Measurements from ENCODE around the gene MLNR. TPM values are rescaled to one million over a fixed set of nuclear protein-coding genes. Genes with fewer than 3 reads are reported as not detected.

Gene MLNR, protein sequence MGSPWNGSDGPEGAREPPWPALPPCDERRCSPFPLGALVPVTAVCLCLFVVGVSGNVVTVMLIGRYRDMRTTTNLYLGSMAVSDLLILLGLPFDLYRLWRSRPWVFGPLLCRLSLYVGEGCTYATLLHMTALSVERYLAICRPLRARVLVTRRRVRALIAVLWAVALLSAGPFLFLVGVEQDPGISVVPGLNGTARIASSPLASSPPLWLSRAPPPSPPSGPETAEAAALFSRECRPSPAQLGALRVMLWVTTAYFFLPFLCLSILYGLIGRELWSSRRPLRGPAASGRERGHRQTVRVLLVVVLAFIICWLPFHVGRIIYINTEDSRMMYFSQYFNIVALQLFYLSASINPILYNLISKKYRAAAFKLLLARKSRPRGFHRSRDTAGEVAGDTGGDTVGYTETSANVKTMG
- total RNA-seq, result not detected
- polyA plus RNA-seq, result 0.17 TPM

DNA sequence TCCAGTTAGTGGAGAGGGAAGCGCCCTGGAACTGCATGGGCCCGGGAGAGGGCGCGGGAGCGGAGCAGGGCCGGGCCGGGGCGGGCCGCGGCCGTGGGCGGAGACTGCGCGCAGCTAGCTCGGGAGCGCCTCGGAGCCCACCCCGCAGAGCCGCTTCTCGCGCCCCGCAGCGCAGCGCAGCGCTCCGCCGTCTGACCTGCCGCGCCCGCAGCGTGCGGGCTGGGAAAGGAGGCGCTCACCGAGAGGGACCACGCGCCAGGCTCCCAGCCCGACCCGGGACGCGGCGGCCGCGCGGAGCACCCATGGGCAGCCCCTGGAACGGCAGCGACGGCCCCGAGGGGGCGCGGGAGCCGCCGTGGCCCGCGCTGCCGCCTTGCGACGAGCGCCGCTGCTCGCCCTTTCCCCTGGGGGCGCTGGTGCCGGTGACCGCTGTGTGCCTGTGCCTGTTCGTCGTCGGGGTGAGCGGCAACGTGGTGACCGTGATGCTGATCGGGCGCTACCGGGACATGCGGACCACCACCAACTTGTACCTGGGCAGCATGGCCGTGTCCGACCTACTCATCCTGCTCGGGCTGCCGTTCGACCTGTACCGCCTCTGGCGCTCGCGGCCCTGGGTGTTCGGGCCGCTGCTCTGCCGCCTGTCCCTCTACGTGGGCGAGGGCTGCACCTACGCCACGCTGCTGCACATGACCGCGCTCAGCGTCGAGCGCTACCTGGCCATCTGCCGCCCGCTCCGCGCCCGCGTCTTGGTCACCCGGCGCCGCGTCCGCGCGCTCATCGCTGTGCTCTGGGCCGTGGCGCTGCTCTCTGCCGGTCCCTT lies at the start of gene MLNR:
Gene MLNR, plus strand, starts transcription at position 303 of the 820 bp plus-strand sequence. Its CDS starts 0 bp downstream, at position 303.
- H3K4me3 Mint-ChIP-seq, result peak within 1 kb of the TSS in 6 of 7 donors; percentile 64 to 76 (median 72)
- ChIA-PET POLR2A (no interaction called here), CTCF (interaction anchor here (1.0 kb wide), 1 partner anchor 9 kb away, joined by 3 read pairs; no protein-coding TSS in a partner anchor)
- no peak within 1 kb of the TSS for H3K27ac Mint-ChIP-seq
- Histone ChIP-seq H3K4me1 (ENCODE audit: insufficient read depth, low read length) (peaks cover 2% of the 10 kb centered on the region), H3K4me3 (ENCODE audit: low read length) (peak within 1 kb of the TSS; percentile 26), H3K36me3 (ENCODE audit: insufficient read depth, low read length) (no peaks in the 10 kb centered on the region), H3K27ac (ENCODE audit: low read depth, low read length) (no peak within 1 kb of the TSS), H3K27me3 (ENCODE audit: insufficient read depth, low read length, poor library complexity, severe bottlenecking) (peaks cover 29% of the 10 kb centered on the region), H3K9me3 (ENCODE audit: low read length) (no peaks in the 10 kb centered on the region)
- peaks cover 10 to 22% (median 13%) of the 10 kb centered on the region in 3 donors for H3K4me1 Mint-ChIP-seq
- DNase-seq, result peak; percentile 11 to 51 (median 23)
- peaks cover 42 to 64% of the 10 kb centered on the region in 2 donors for H3K27me3 Mint-ChIP-seq
- peaks cover 0 to 3% (median under 1%) of the 10 kb centered on the region in 3 donors for H3K36me3 Mint-ChIP-seq
- no peaks in the 10 kb centered on the region for H3K9me3 Mint-ChIP-seq

DNA sequence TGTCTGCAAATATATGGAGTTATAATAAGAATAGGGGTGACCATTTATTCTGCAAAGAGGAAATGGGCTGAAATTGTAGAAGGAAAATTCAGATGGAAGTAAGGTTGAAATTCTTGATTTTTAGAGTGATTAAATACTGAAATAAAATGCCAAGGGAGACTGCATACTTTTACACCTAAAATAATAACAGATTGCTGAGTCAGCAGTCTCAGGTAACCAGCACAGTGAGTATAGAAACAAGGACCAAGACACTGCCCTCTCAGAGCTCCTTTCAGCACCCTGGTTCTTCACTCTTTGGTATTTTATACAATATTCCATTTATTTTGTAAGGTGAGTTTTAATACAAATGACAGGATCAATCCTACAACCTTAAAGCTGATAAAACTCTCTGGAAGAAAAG lies 48.8 kb upstream of the MLNR start:
- Histone ChIP-seq H3K36me3 (ENCODE audit: insufficient read depth, low read length) (peaks cover 10% of the 10 kb centered on the region), H3K4me1 (ENCODE audit: insufficient read depth, low read length) (no peaks in the 10 kb centered on the region), H3K9me3 (ENCODE audit: low read length) (no peaks in the 10 kb centered on the region), H3K27ac (ENCODE audit: low read depth, low read length) (no peak overlapping the region), H3K4me3 (ENCODE audit: low read length) (no peak overlapping the region), H3K27me3 (ENCODE audit: insufficient read depth, low read length, poor library complexity, severe bottlenecking) (no peaks in the 10 kb centered on the region)
- Mint-ChIP-seq H3K27me3 (no peaks in the 10 kb centered on the region), H3K36me3 (peaks cover 9 to 80% (median 18%) of the 10 kb centered on the region in 3 donors), H3K4me3 (no peak overlapping the region), H3K27ac (no peak overlapping the region), H3K9me3 (no peaks in the 10 kb centered on the region), H3K4me1 (peaks cover 0 to 4% (median 2%) of the 10 kb centered on the region in 3 donors)
- no peak for DNase-seq
- CTCF ChIA-PET, result no interaction called here
- POLR2A ChIA-PET, result no interaction called here

DNA sequence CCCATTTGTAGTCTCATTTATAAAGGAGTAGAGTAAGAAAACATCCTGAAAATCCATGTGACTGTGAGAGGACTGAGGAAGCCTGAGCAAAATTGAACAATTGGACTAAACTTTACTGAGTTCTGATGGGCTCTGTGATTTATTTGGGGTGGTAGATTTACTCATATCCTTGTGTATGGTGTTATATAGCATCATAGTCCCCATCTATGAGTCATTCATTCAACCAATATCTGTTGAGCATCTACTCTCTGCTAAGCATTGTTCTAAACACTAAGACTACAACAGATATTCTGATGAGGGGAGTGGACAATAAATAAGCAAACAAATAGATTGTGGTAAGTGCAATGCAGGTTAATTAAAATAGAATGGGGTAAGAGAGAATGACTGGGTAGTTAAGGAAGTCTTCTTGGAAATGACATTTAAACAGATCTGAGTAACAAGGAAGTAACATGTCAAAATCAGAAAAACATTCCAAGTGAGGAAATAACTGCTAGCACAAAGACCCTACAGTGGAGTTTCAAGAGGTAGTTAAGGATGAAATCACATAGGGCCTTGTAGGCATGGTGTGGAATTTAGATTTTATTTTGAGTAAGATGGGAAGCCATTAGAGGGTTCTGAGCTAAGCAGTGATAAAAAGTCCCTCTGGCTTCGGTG lies 36.3 kb upstream of the MLNR start:
- Histone ChIP-seq H3K4me1 (ENCODE audit: insufficient read depth, low read length) (no peaks in the 10 kb centered on the region), H3K27me3 (ENCODE audit: insufficient read depth, low read length, poor library complexity, severe bottlenecking) (no peaks in the 10 kb centered on the region), H3K27ac (ENCODE audit: low read depth, low read length) (no peak overlapping the region), H3K36me3 (ENCODE audit: insufficient read depth, low read length) (peaks cover 26% of the 10 kb centered on the region), H3K4me3 (ENCODE audit: low read length) (no peak overlapping the region), H3K9me3 (ENCODE audit: low read length) (no peaks in the 10 kb centered on the region)
- H3K36me3 Mint-ChIP-seq, result peaks cover 13 to 58% (median 24%) of the 10 kb centered on the region in 3 donors
- no peak for DNase-seq
- POLR2A ChIA-PET, result no interaction called here
- H3K27ac Mint-ChIP-seq, result no peak overlapping the region
- CTCF ChIA-PET, result no interaction called here
- no peaks in the 10 kb centered on the region for H3K9me3 Mint-ChIP-seq
- no peak overlapping the region for H3K4me3 Mint-ChIP-seq
- H3K4me1 Mint-ChIP-seq, result no peaks in the 10 kb centered on the region
- H3K27me3 Mint-ChIP-seq, result no peaks in the 10 kb centered on the region

- no peak for DNase-seq
- Mint-ChIP-seq H3K27me3 (no peaks in the 10 kb centered on the region), H3K36me3 (peaks cover 13 to 55% (median 21%) of the 10 kb centered on the region in 3 donors), H3K4me3 (no peak overlapping the region), H3K9me3 (no peaks in the 10 kb centered on the region), H3K27ac (peak overlapping the region in 2 of 8 donors; percentile 15 to 73), H3K4me1 (no peaks in the 10 kb centered on the region)
- H3K4me1 ChIP-seq (ENCODE audit: insufficient read depth, low read length), result no peaks in the 10 kb centered on the region
- H3K27ac ChIP-seq (ENCODE audit: low read depth, low read length), result no peak overlapping the region
- peaks cover 24% of the 10 kb centered on the region for H3K36me3 ChIP-seq (ENCODE audit: insufficient read depth, low read length)
- no peaks in the 10 kb centered on the region for H3K27me3 ChIP-seq (ENCODE audit: insufficient read depth, low read length, poor library complexity, severe bottlenecking)
- H3K9me3 ChIP-seq (ENCODE audit: low read length), result no peaks in the 10 kb centered on the region
- H3K4me3 ChIP-seq (ENCODE audit: low read length), result no peak overlapping the region
- CTCF ChIA-PET, result no interaction called here
- POLR2A ChIA-PET, result no interaction called here
Measured at GRCh38 chr13:49184621-49185020, 35.5 kb upstream of the MLNR start.

- no peaks in the 10 kb centered on the region for H3K4me1 Mint-ChIP-seq
- CTCF ChIA-PET, result no interaction called here
- no peaks in the 10 kb centered on the region for H3K9me3 ChIP-seq (ENCODE audit: low read length)
- H3K27ac Mint-ChIP-seq, result peak overlapping the region in 5 of 8 donors; percentile 45 to 77 (median 67)
- H3K4me1 ChIP-seq (ENCODE audit: insufficient read depth, low read length), result no peaks in the 10 kb centered on the region
- H3K4me3 ChIP-seq (ENCODE audit: low read length), result no peak overlapping the region
- no peak overlapping the region for H3K27ac ChIP-seq (ENCODE audit: low read depth, low read length)
- no peaks in the 10 kb centered on the region for H3K27me3 Mint-ChIP-seq
- H3K4me3 Mint-ChIP-seq, result no peak overlapping the region
- H3K36me3 ChIP-seq (ENCODE audit: insufficient read depth, low read length), result peaks cover 23% of the 10 kb centered on the region
- POLR2A ChIA-PET, result no interaction called here
- H3K27me3 ChIP-seq (ENCODE audit: insufficient read depth, low read length, poor library complexity, severe bottlenecking), result no peaks in the 10 kb centered on the region
- peaks cover 13 to 52% (median 17%) of the 10 kb centered on the region in 3 donors for H3K36me3 Mint-ChIP-seq
- H3K9me3 Mint-ChIP-seq, result no peaks in the 10 kb centered on the region
- no peak for DNase-seq
Measured at GRCh38 chr13:49185264-49185663, 34.9 kb upstream of the MLNR start.

GRCh38 chr13:49190901-49191300 lies 29.2 kb upstream of the MLNR start:
- no peaks in the 10 kb centered on the region for H3K9me3 Mint-ChIP-seq
- CTCF ChIA-PET, result no interaction called here
- peaks cover 13 to 74% (median 27%) of the 10 kb centered on the region in 3 donors for H3K36me3 Mint-ChIP-seq
- H3K4me3 Mint-ChIP-seq, result no peak overlapping the region
- peaks cover 34% of the 10 kb centered on the region for H3K36me3 ChIP-seq (ENCODE audit: insufficient read depth, low read length)
- no peaks in the 10 kb centered on the region for H3K27me3 Mint-ChIP-seq
- no peak overlapping the region for H3K27ac Mint-ChIP-seq
- H3K4me3 ChIP-seq (ENCODE audit: low read length), result no peak overlapping the region
- POLR2A ChIA-PET, result no interaction called here
- H3K27me3 ChIP-seq (ENCODE audit: insufficient read depth, low read length, poor library complexity, severe bottlenecking), result no peaks in the 10 kb centered on the region
- no peak for DNase-seq
- no peaks in the 10 kb centered on the region for H3K4me1 Mint-ChIP-seq
- no peaks in the 10 kb centered on the region for H3K4me1 ChIP-seq (ENCODE audit: insufficient read depth, low read length)
- H3K9me3 ChIP-seq (ENCODE audit: low read length), result no peaks in the 10 kb centered on the region
- H3K27ac ChIP-seq (ENCODE audit: low read depth, low read length), result no peak overlapping the region

GRCh38 chr13:49206641-49207040 lies 13.5 kb upstream of the MLNR start:
- no peaks in the 10 kb centered on the region for H3K27me3 ChIP-seq (ENCODE audit: insufficient read depth, low read length, poor library complexity, severe bottlenecking)
- H3K27ac ChIP-seq (ENCODE audit: low read depth, low read length), result no peak overlapping the region
- H3K36me3 ChIP-seq (ENCODE audit: insufficient read depth, low read length), result peaks cover 4% of the 10 kb centered on the region
- Mint-ChIP-seq H3K36me3 (peaks cover 0 to 69% (median 22%) of the 10 kb centered on the region in 3 donors), H3K9me3 (no peaks in the 10 kb centered on the region), H3K27me3 (no peaks in the 10 kb centered on the region), H3K27ac (no peak overlapping the region), H3K4me1 (no peaks in the 10 kb centered on the region), H3K4me3 (no peak overlapping the region)
- CTCF ChIA-PET, result interaction anchor here (1.0 kb wide), 1 partner anchor 74 kb away, joined by 3 read pairs; no protein-coding TSS in a partner anchor
- no peak overlapping the region for H3K4me3 ChIP-seq (ENCODE audit: low read length)
- DNase-seq, result no peak
- POLR2A ChIA-PET, result no interaction called here
- H3K4me1 ChIP-seq (ENCODE audit: insufficient read depth, low read length), result no peaks in the 10 kb centered on the region
- H3K9me3 ChIP-seq (ENCODE audit: low read length), result no peaks in the 10 kb centered on the region
